NT2/D1 (cell line): ENCODE data around the gene SPEN.

Experiments used
- DNase-seq: peaks from one replicate; pipeline ENCODE4 v3.0.0-alpha.2; 2011; ENCODE audit warnings: low read depth, low spot score
- H3K27me3 ChIP-seq: 2 replicates; pipeline ENCODE4 v1.6.0; 2011; ENCODE audit warnings: mild to moderate bottlenecking; ENCODE audit not compliant: insufficient read length, insufficient read depth
- H3K36me3 ChIP-seq: 2 replicates; pipeline ENCODE4 v1.6.1; 2011; ENCODE audit warnings: mild to moderate bottlenecking, low read length, mixed read lengths; ENCODE audit not compliant: insufficient read depth, insufficient read length
- H3K4me1 ChIP-seq: 2 replicates; pipeline ENCODE4 v1.5.1; 2011; ENCODE audit not compliant: insufficient read depth, insufficient read length
- H3K4me3 ChIP-seq: 2 replicates; pipeline ENCODE4 v1.5.1; 2011; ENCODE audit warnings: low read depth; ENCODE audit not compliant: insufficient read length
- H3K9ac ChIP-seq: 2 replicates; pipeline ENCODE4 v1.6.0; 2011; ENCODE audit warnings: low read depth; ENCODE audit not compliant: insufficient read length
- H3K9me3 ChIP-seq: 2 replicates; pipeline ENCODE4 v1.5.1; 2011; ENCODE audit warnings: mild to moderate bottlenecking, low read length; ENCODE audit not compliant: insufficient read depth
- SUZ12 ChIP-seq: IDR thresholded peaks from 2 replicates; pipeline ENCODE4 v1.6.1; 2011; ENCODE audit not compliant: insufficient read length, insufficient read depth; ENCODE audit errors: extremely low read depth
- YY1 ChIP-seq: IDR thresholded peaks from 2 replicates; pipeline ENCODE4 v1.6.1; 2011; ENCODE audit not compliant: insufficient read length, insufficient read depth
- ZNF274 ChIP-seq: IDR thresholded peaks from 2 replicates; pipeline ENCODE4 v1.6.1; 2011; ENCODE audit warnings: mild to moderate bottlenecking, low read depth, low read length

SPEN gene

DNA sequence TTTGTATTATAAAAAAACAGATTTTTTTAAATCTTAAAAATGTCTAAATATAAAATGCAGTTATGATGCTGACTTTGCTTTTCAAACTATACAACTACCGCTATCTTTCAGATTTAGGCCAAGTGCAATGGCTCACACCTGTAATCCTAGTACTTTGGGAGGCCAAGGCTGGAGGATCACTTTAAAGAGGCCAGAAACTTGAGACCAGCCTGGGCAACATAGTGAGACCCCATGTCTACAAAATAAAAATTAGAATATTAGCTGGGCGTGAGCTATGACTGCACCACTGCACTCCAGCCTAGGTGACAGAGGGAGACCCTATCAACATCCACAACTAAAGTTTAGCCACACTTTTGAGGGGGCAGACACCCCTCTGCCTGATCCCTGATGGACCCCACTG lies 108.0 kb downstream of the SPEN start:
- no peaks in the 10 kb centered on the region for H3K9me3 ChIP-seq
- H3K4me1 ChIP-seq: peaks cover 21% of the 10 kb centered on the region
- TF ChIP-seq ZNF274 (no peak), SUZ12 (no peak), YY1 (no peak)
- H3K36me3 ChIP-seq: peaks cover 14% of the 10 kb centered on the region
- DNase-seq: no peak
- no peak overlapping the region for H3K9ac ChIP-seq
- H3K27me3 ChIP-seq: no peaks in the 10 kb centered on the region
- no peak overlapping the region for H3K4me3 ChIP-seq

DNA sequence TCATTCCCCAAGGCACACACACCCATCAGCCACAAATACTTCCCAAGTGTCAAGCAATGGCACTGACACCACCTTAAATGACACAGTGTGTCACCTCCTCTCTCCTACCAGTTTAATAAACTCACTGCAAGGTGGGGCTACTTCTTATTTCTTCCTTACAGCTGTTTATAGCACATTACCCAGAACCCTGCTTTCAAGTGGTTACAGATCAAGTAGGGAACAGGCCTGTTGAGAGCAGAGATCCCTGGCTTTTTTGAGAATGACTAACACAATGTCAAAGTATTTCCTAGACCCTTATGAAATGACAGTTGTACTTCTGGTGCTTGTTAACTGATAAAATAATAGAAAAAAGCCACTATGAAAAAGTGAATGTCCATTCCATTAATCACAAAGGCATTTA lies 108.6 kb downstream of the SPEN start:
- TF ChIP-seq ZNF274 (no peak), SUZ12 (no peak), YY1 (no peak)

DNA sequence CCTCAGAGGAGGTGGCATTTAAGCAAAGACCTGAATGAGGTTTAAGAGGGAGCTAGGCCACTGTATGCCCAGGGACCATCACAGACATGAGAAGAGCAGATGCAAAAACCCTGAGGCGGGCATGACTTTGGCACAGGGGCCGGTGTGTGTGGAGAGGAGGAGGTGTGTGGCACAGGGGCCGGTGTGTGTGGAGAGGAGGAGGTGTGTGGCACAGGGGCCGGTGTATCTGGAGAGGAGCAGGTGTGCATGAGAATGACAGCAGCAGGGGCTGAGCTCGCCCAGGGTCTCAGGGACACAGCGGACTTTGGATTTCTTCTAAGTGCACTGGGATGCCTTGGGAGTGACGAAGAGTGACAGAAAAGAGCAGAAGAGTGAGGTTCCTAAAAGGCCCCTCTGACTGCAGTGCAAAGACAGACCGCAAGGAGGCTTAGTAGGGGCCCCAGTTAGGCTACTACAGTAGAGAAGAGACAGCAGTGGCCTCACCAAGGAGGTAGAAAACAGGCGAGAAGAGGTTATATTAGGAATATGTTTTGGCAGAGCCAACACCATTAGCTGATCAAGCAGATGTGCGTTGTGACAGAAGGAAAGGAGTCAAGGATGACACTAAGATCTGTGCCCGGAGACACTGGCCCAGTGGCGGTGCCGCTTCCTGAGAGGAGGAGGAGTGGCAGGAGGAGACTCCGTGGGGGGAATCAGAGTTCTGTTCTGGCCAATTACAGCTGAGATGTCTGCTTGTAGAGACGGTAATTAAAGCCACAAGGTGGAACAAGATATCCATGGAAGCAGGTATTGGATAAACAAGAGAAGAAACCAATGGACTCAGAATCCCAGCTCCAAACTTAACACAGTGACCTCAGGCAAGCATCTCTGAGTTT lies 110.0 kb downstream of the SPEN start:
- TF ChIP-seq ZNF274 (no peak), SUZ12 (no peak), YY1 (no peak)

More for the DNA sequence above, 108.6 kb downstream of the SPEN start:
- Histone ChIP-seq H3K27me3 (no peaks in the 10 kb centered on the region), H3K36me3 (peaks cover 14% of the 10 kb centered on the region), H3K9ac (no peak overlapping the region), H3K4me3 (no peak overlapping the region), H3K4me1 (peaks cover 20% of the 10 kb centered on the region), H3K9me3 (no peaks in the 10 kb centered on the region)
- no peak for DNase-seq

DNA sequence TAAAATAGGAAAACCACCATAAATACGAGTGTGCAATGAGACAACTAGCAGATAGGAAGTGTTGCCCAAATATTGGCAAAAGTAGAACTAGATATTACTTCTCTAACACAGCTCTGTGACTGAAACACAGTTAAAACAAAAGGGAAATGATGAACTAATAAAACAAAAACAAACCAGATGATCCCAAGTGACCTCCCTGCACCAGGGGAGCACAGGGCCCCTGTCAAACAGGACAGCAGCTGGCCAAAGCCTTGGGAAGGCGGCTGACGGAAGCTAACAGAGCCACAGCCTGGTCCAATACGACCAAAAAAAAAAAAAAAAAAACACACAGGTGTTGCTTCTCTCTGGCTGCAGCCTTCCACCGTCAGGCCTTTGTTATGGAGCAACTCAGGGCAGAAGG lies 110.6 kb downstream of the SPEN start:
- Histone ChIP-seq H3K4me3 (no peak overlapping the region), H3K9me3 (no peaks in the 10 kb centered on the region), H3K36me3 (peaks cover 9% of the 10 kb centered on the region), H3K4me1 (peaks cover 12% of the 10 kb centered on the region), H3K9ac (no peak overlapping the region), H3K27me3 (no peaks in the 10 kb centered on the region)
- DNase-seq: no peak
- TF ChIP-seq SUZ12 (no peak), YY1 (no peak)

More for the DNA sequence above, 110.0 kb downstream of the SPEN start:
- H3K4me3 ChIP-seq: no peak overlapping the region
- peaks cover 12% of the 10 kb centered on the region for H3K4me1 ChIP-seq
- peaks cover 12% of the 10 kb centered on the region for H3K36me3 ChIP-seq
- no peaks in the 10 kb centered on the region for H3K9me3 ChIP-seq
- no peak overlapping the region for H3K9ac ChIP-seq
- no peaks in the 10 kb centered on the region for H3K27me3 ChIP-seq
- no peak for DNase-seq

DNA sequence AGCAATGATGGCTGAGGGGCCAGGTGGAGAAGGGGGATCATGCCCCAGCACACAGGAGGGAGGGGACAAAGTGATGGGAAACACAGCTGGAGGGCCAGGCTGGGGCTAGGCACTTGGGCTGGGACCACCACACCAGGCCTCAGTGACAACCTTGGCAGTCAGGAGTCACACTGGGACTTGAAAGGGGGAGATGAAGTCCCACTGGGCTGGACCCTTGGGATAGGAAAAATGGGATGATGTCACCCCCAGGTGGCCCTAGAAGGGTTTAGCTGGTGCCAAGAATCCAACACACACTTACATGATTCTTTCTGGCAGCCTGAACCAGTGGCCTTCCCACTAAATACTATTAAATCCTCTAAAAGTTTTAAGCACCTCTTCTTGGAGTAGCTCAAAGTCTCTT lies 111.3 kb downstream of the SPEN start:
- Histone ChIP-seq H3K36me3 (peaks cover 9% of the 10 kb centered on the region), H3K4me1 (peaks cover 12% of the 10 kb centered on the region), H3K27me3 (no peaks in the 10 kb centered on the region), H3K4me3 (no peak overlapping the region), H3K9ac (no peak overlapping the region), H3K9me3 (no peaks in the 10 kb centered on the region)
- DNase-seq: no peak
- no peak for TF ChIP-seq YY1
- no peak for TF ChIP-seq ZNF274
- TF ChIP-seq SUZ12: no peak

DNA sequence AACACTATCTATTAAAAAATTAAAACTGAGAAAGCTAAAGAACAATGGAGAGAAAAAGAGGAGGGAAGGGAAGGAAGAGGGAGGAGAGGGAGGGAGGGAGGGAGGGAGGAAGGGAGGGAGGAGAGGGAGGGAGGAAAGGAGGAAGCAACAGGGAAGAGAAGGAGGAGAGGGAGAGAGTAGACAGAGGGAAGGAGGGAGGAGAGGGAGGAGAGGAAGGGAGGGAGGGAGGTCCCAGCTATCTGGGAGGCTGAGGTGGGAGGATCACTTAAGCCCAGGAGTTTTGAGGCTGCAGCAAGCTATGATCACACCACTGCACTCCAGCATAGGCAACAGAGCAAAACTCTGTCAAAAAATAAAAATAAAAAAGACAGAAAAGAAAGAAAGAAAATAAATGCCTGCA lies 111.9 kb downstream of the SPEN start:
- H3K4me1 ChIP-seq: peaks cover 8% of the 10 kb centered on the region
- no peak overlapping the region for H3K9ac ChIP-seq
- H3K9me3 ChIP-seq: no peaks in the 10 kb centered on the region
- no peak for TF ChIP-seq ZNF274
- H3K27me3 ChIP-seq: no peaks in the 10 kb centered on the region
- no peak overlapping the region for H3K4me3 ChIP-seq
- no peak for DNase-seq
- peaks cover 5% of the 10 kb centered on the region for H3K36me3 ChIP-seq

DNA sequence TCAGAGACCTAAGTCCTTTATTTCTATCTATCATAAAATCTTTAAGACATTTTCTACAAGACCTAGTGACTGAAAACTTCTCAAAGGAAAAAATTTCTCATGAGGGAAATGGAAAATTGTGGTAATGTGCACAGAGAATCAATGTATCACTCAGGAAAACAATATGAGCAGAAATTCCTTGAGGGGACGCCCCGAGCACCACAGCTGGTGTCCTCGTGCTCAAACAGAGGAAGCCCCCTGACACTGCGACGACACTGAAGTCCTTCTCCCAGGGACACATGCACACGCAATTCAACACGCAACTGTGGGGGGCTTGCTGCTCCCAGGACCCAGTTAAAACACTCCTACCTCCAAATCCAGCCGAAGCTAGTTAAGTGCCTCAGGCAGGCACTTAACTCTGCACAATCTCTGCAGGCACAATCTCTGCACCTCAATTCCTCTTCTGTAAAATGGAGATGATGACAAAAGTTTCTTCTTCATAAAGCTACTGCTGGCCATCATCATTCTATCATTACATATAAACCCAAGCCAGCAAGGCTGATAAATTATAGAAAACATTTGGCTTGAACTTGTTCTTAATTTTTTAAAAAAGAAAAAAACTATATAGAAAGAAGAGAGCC lies 112.4 kb downstream of the SPEN start:
- H3K9ac ChIP-seq: no peak overlapping the region
- no peak for DNase-seq
- no peak overlapping the region for H3K4me3 ChIP-seq
- H3K36me3 ChIP-seq: peaks cover 4% of the 10 kb centered on the region
- no peaks in the 10 kb centered on the region for H3K9me3 ChIP-seq
- TF ChIP-seq YY1 (no peak), ZNF274 (no peak), SUZ12 (no peak)
- peaks cover 8% of the 10 kb centered on the region for H3K4me1 ChIP-seq
- H3K27me3 ChIP-seq: no peaks in the 10 kb centered on the region
